GM11168 (cell line): ENCODE measurements around the gene DNAH14.
"Not testable (repeated sequence)": the region's sequence is repeated elsewhere in the genome, so short reads cannot be mapped to it uniquely, and the experiment has no call there.

ENCODE experiments used
- in situ Hi-C: fragments of 300-500 bp; cut with MboI; formaldehyde crosslinking; loops from one replicate; pipeline ENCODE4 v1.12.0; 2022; ENCODE audit warnings: low sequenced_read_pairs; ENCODE audit not compliant: unreplicated experiment

DNAH14 gene

DNA sequence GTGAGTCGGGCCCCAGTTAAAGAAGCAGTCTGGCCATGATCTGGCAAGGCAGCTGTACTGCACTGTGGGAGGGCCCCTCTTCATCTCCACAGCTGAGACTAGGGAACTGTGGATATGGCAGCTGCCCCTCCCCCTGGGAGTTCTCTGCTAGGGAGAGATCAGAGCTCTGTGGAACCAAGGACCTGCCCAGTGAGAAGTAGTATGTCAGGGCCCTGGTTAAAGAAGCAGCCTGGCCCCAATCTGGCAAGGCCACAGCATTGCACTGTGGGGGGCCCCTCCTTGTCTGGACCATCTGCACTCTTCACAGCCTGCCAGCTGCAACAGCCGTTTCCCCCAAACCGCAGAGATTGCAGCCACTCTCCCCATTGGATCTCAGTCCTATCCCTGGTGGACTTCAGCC, 208.5 kb downstream of the DNAH14 start:
- in situ Hi-C loops = no loop called here

GRCh38 chr1:225143001-225143400, 213.5 kb downstream of the DNAH14 start:
- in situ Hi-C loops = no loop called here

DNA sequence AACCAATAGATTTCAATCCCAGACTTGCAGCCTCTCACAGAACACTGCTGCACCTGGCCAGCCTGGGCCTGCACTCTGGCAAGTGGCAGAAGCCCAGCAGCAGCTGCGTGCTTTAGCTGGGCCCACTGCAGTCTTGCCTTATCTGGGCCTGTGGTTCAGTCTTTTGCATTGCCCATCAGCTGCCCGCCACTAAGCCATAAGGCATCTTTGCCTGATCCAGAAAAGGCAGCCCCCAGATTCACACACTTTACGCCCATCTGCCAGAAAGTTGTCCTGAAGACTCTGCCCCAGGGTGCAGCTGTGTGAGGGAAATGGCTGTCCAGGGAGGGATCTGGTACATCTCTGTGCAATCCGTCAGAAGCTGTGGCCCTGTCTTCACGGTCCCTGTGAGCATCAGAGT, 217.0 kb downstream of the DNAH14 start:
- in situ Hi-C loops = no loop called here

- in situ Hi-C loops = not testable (repeated sequence)
These were observed 218.3 kb downstream of the DNAH14 start for GRCh38 chr1:225147791-225148190.

DNA sequence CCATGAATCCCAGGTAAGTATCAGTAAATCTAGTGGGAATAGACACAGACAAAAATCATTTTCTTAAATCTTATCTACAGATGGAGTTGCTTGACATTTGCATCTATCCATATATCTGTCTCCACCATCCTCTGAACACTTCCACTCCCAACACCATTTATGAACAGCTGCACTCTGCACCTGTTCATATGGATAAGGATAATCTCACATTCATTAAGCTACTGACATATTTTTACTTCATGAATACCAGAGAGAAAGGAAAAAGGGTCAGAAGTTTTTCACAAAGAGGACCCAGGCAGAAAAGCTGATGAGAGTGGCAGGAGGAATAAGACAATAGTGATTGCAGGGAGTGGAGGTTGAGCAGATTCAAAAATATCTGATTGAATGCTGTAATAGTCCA, 222.6 kb downstream of the DNAH14 start:
- in situ Hi-C loops = no loop called here

GRCh38 chr1:225155555-225155954, 226.1 kb downstream of the DNAH14 start:
- in situ Hi-C loops = no loop called here

GRCh38 chr1:225156254-225156653, 226.8 kb downstream of the DNAH14 start:
- in situ Hi-C loops = no loop called here

DNA sequence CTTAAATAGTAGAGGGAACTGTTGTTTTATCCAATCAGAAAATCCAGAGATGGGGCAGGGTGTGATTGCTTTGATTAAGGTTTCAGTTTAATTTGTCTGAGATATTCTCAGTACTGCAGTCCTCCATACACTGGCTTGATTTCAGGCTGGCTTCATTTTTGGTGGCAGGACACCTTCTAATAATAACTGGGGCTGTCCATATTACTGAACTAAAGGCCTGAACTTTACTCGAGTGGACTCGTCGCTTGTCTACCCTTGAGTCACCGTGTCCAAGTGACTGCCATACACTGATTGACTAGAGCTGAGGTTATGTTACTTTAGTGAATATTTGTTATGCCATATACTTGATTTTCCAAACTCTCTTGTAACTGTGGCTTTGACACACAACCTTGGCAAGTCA, 228.8 kb downstream of the DNAH14 start:
- in situ Hi-C loops = no loop called here

- in situ Hi-C loops = no loop called here
These were observed 230.3 kb downstream of the DNAH14 start for GRCh38 chr1:225159793-225160192.

- in situ Hi-C loops = not testable (repeated sequence)
These were observed 247.9 kb downstream of the DNAH14 start for GRCh38 chr1:225177409-225177808.

- in situ Hi-C loops = no loop called here
These were observed 250.2 kb downstream of the DNAH14 start for GRCh38 chr1:225179686-225180085.

DNA sequence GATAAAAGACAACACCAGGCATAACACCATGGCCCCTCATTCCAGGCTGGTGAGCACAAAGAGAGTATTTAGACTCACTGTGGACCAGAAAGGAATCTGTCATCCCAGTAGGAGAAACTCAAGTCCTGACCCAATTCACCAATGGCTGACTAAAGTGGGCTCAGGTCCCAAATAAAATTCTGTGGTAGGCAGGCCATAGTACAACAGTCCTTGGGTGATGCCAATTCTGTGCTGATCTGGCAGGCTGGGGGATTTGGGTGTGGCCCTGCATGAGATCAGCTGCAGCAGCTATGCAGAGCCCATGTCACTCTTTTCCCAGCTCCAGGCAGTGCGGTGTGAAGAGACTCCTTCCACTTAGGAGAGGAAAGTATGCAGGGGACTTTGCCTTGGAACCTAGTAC, 253.2 kb downstream of the DNAH14 start:
- in situ Hi-C loops = no loop called here

DNA sequence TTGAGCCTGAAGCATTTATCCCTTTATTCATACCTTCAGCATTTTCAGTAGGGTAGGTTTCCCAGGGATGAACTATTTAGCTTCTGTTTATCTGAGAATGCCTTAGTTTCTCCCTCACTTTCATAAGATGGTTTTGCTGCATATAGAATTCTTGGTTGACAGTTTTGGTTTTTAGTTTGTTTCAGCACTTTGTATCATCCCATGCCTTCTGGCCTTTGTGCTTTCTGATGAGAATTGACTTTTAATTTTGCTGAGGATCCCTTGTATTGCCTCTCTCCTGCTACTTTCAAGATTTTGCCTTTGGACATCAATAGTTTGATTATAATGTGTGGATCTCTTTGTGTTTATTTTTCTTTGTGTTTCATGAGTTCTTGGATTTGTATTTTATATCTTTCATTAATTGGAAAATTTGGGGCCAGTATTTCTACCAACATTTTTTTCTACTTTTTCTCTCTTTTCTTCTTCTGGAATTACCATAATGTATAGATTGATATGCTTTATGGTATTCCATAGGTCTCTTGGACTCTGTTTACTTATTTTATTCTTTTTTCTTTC, 261.8 kb downstream of the DNAH14 start:
- in situ Hi-C loops = no loop called here

- in situ Hi-C loops = no loop called here
These were observed 272.0 kb downstream of the DNAH14 start for GRCh38 chr1:225201447-225201846.

DNA sequence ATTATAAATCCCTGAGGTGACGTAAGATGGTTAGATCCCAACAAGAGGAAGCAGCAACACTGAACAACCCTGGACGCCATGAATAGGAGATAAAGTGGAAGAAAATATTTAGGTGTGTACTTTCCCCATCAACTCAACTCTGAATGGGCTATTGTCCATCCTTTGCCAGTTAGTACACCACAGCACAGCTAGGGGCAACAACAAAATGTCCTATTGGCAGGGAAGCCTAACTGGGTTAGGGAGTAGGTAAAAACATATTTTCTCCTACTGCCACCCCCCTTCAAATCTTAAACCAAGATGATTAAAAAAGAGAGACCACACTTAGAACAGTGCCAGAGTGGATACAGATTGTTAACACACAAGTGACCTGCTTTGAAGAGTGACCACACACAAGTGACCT, 278.3 kb downstream of the DNAH14 start:
- in situ Hi-C loops = no loop called here

- in situ Hi-C loops = no loop called here
These were observed 279.7 kb downstream of the DNAH14 start for GRCh38 chr1:225209153-225209552.

GRCh38 chr1:225210180-225210579, 280.7 kb downstream of the DNAH14 start:
- in situ Hi-C loops = not testable (repeated sequence)

DNA sequence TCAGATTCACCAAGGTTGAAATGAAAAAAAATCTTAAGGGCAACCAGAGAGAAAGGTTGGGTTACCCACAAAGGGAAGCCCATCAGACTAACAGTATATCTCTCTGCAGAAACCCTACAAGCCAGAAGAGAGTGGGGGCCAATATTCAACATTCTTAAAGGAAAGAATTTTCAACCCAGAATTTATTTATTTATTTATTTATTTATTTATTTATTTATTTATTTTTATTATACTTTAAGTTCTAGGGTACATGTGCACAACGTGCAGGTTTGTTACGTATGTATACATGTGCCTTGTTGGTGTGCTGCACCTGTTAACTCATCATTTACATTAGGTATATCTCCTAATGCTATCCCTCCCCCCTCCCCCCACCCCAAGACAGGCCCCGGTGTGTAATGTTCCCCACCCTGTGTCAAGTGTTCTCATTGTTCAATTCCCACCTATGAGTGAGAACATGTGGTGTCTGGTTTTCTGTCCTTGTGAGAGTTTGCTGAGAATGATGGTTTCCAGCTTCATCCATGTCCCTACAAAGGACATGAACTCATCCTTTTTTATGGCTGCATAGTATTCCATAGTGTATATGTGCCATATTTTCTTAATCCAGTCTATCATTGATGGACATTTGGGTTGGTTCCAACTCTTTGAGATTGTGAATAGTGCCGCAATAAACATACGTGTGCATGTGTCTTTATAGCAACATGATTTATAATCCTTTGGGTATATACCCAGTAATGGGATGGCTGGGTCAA, 282.4 kb downstream of the DNAH14 start:
- in situ Hi-C loops = not testable (repeated sequence)

DNA sequence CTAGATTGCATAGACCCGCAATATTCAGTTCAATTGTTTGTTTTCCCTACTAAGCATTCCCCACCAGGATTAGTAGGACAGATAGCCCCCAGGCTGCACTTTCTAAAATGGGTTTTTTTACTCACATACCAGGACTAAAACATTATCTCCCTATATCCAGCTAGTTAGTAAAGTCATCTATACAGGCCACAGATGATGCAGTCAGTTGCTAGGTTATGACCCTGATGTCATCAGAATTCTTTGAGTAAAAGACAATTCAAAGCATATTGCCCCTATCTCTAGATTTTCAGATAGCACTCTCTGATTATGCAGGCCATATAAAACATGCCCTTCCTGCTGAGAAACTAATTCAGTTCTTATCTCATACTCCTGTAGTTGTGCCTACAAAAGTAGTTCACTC, 294.8 kb downstream of the DNAH14 start:
- in situ Hi-C loops = no loop called here

GRCh38 chr1:225225681-225226080, 296.2 kb downstream of the DNAH14 start:
- in situ Hi-C loops = no loop called here

GRCh38 chr1:225228871-225229303, 299.4 kb downstream of the DNAH14 start:
- in situ Hi-C loops = no loop called here

GRCh38 chr1:225229429-225229828, 300.0 kb downstream of the DNAH14 start:
- in situ Hi-C loops = not testable (repeated sequence)
